GM21619 (cell line): ENCODE data around the gene AICDA.

Experiments used
- ATAC-seq: cut with Tn5 transposase; IDR thresholded peaks from one replicate; pipeline ENCODE4 v1.9.1; 2021; ENCODE audit not compliant: unreplicated experiment

Gene AICDA

DNA sequence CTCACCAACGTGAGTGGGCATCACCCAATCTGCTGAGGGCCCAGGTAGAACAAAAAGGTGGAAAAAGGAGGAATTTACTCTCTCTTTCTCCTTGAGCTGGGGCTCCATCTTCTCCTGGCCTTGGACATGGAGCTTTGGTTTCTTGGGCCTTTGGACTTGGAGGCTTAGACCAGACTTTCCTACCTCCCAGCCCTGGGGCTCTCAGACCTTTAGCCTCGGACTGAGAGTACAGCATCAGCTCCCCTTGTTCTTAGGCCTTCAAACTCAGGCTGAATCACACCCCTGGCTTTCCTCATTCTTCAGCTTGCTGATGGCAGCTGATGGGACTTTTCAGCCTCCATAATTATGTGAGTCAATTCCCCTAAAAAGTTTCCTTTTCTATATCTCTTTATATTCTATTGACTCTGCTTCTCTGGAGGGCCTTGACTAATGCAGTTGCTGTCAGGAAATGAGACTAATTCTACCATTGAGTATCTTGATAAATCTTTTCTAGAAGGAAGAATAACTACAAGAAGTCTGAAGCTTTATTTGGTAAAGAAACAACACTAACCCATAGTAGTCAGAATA, 56.0 kb downstream of the AICDA start:
- ATAC-seq = no peak

DNA sequence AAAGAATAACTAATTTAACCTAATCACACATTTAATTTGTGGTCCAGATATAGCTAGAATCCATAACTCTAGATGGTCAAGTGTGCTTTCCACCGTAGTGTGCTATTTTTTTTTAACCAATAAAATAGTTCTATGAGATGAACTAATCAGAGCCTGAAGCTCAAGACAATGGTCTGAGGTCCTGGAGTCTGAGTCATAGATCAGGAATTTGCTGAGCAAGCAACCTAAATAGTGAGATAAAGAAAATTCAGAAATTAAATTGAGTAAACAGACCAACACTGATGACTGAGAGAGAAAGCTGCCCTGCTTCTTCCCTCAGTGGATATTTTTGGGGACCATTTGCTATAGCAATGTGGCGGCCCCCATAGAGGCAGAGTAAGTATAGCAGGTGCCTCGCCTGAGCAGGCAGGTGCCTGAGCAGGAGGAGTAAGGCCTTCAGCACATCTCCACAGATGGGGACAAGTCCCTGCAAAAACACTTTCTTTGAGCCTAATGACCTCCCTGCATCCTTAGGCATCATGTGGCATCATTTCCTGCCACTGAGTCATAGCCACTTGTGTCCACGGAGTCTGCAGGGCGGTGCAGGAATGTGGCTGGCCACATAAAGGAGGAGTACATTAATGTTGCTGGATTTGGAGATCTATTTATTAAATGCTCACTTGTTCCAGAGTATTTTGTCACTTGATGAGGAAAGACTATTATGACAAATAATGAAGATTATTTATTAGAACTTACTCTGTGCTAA, 58.0 kb downstream of the AICDA start:
- no peak for ATAC-seq

DNA sequence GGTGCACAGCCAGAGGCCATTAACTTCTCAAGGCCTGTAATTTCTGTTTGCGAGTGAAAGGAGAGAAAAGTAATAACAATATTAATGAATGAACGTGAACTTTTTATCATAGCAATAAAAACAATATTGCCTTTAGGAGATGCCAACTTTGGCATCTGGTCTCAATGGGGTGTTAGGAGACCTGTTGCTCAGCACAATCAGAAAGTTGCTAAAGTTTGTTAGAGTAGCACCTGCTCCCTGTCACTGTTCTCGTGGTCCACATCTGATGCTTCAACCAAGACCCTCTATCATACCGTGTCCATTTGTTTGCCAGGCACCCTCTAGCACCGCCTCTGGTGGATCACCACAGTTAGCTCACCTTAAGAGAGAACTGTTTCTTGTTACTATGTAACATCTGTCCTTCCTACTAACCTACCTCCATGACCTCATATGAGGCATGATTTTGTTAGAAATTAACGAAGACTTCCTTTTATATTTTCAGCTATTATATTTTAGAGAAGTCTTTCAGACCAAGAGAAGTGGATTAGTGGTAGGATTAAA, 59.5 kb downstream of the AICDA start:
- ATAC-seq = no peak
